Neural cell (in vitro differentiated cells): ENCODE results near the gene LHX2. TPM values are rescaled to one million over a fixed set of nuclear protein-coding genes. Genes with fewer than 3 reads are reported as not detected.
A peak's percentile ranks its signal among the peaks of the same experiment; 100 is the strongest.

Experiments used
- H2AFZ ChIP-seq: fragments of 200-600, 300-800 bp; sonication (generic), shearing (Covaris generic); 2 replicates; pipeline ENCODE4 v1.6.0; 2014; ENCODE audit warnings: low read depth, mild to moderate bottlenecking, antibody characterized with exemption, low read length, moderate library complexity
- H3F3A ChIP-seq: fragments of 200-600 bp; shearing (Covaris generic); 2 replicates; pipeline ENCODE4 v1.6.1; 2016; ENCODE audit warnings: mild to moderate bottlenecking, moderate library complexity, mixed read lengths, antibody characterized with exemption, low read length; ENCODE audit not compliant: insufficient read depth, poor library complexity, severe bottlenecking
- H3K27ac ChIP-seq: fragments of 200-600, 300-800 bp; sonication (generic), shearing (Covaris generic); 2 replicates; pipeline ENCODE4 v1.5.1; 2014; ENCODE audit warnings: mild to moderate bottlenecking, low read length, moderate library complexity
- H3K27me3 ChIP-seq: fragments of 300-800, 200-600 bp; sonication (generic), shearing (Covaris generic); 2 replicates; pipeline ENCODE4 v1.6.0; 2014; ENCODE audit warnings: mild to moderate bottlenecking, low read depth, low read length, moderate library complexity; ENCODE audit not compliant: insufficient read depth
- H3K36me3 ChIP-seq: fragments of 300-800, 200-600 bp; sonication (generic), shearing (Covaris generic); 2 replicates; pipeline ENCODE4 v1.5.1; 2014; ENCODE audit warnings: mild to moderate bottlenecking, antibody characterized with exemption, low read length, moderate library complexity; ENCODE audit not compliant: insufficient read depth
- H3K4me2 ChIP-seq: fragments of 300-800, 200-600 bp; sonication (generic), shearing (Covaris generic); 2 replicates; pipeline ENCODE4 v1.6.0; 2014; ENCODE audit warnings: mild to moderate bottlenecking, low read length
- H3K4me3 ChIP-seq: fragments of 300-800, 200-600 bp; sonication (generic), shearing (Covaris generic); 2 replicates; pipeline ENCODE4 v1.5.1; 2014; ENCODE audit warnings: mild to moderate bottlenecking, low read length, moderate library complexity
- H3K79me2 ChIP-seq: fragments of 200-600 bp; shearing (Covaris generic); replicated peaks from 2 replicates; pipeline ENCODE4 v1.6.0; 2014; ENCODE audit warnings: mild to moderate bottlenecking, low read length, moderate library complexity; ENCODE audit not compliant: insufficient read depth
- H3K9ac ChIP-seq: fragments of 300-800, 200-600 bp; sonication (generic), shearing (Covaris generic); 2 replicates; pipeline ENCODE4 v1.6.1; 2016; ENCODE audit warnings: mild to moderate bottlenecking, low read length, mixed read lengths
- H3K9me2 ChIP-seq: fragments of 200-600 bp; shearing (Covaris generic); 2 replicates; pipeline ENCODE4 v1.6.1; 2016; ENCODE audit warnings: mild to moderate bottlenecking, low read length, mixed read lengths; ENCODE audit not compliant: insufficient read depth
- H3K9me3 ChIP-seq: fragments of 200-600, 300-800 bp; sonication (generic), shearing (Covaris generic); 2 replicates; pipeline ENCODE4 v1.6.1; 2016; ENCODE audit warnings: mild to moderate bottlenecking, mixed run types, low read length, moderate library complexity, mixed read lengths
- H4K20me1 ChIP-seq: fragments of 200-600 bp; shearing (Covaris generic); 2 replicates; pipeline ENCODE4 v1.6.1; 2016; ENCODE audit warnings: mild to moderate bottlenecking, mixed run types; ENCODE audit not compliant: insufficient read depth
- CTCF ChIP-seq: fragments of 450-650 bp; IDR thresholded peaks from 2 replicates; pipeline ENCODE4 v1.5.1; 2014; ENCODE audit warnings: antibody characterized with exemption, mild to moderate bottlenecking, moderate library complexity; ENCODE audit not compliant: poor library complexity, severe bottlenecking
- EP300 ChIP-seq: fragments of 450-650 bp; conservative IDR thresholded peaks from 2 replicates; pipeline ENCODE4 v1.6.1; 2014; ENCODE audit warnings: antibody characterized with exemption, mild to moderate bottlenecking, moderate library complexity; ENCODE audit not compliant: poor library complexity, severe bottlenecking
- EZH2 ChIP-seq: fragments of 200-600, 300-800 bp; shearing (Covaris generic), sonication (generic); IDR thresholded peaks from 2 replicates; pipeline ENCODE4 v1.6.1; 2014; ENCODE audit warnings: antibody characterized with exemption, low read length, borderline replicate concordance, mild to moderate bottlenecking; ENCODE audit not compliant: insufficient read depth, poor library complexity, severe bottlenecking
- MXI1 ChIP-seq: fragments of 450-650 bp; conservative IDR thresholded peaks from 2 replicates; pipeline ENCODE4 v1.6.1; 2014; ENCODE audit warnings: antibody characterized with exemption, mild to moderate bottlenecking; ENCODE audit not compliant: poor library complexity, severe bottlenecking
- POLR2AphosphoS5 ChIP-seq: IDR thresholded peaks from 2 replicates; pipeline ENCODE4 v1.6.1; 2012
- RAD21 ChIP-seq: fragments of 450-650 bp; conservative IDR thresholded peaks from 2 replicates; pipeline ENCODE4 v1.6.1; 2014; ENCODE audit warnings: antibody characterized with exemption, mild to moderate bottlenecking, moderate library complexity
- REST ChIP-seq: IDR thresholded peaks from 2 replicates; pipeline ENCODE4 v1.6.1; 2012; ENCODE audit warnings: borderline replicate concordance
- SMC3 ChIP-seq: fragments of 450-650 bp; conservative IDR thresholded peaks from 2 replicates; pipeline ENCODE4 v1.6.1; 2014; ENCODE audit warnings: antibody characterized with exemption, mild to moderate bottlenecking, moderate library complexity; ENCODE audit not compliant: poor library complexity
- TAF1 ChIP-seq: IDR thresholded peaks from 2 replicates; pipeline ENCODE4 v1.6.1; 2012; ENCODE audit warnings: low read depth
- polyA plus RNA-seq: library from polyadenylated mRNA; depleted of rRNA; stranded (reverse); fragments of >200 nt; gene quantifications from 2 replicates; pipeline ENCODE4 v1.2.3, GENCODE V29; 2014

LHX2 gene
- polyA plus RNA-seq, 1 donor from 2014 or later = 3.6 TPM

GRCh38 chr9:124010665-124011321 lies 775 bp upstream of the LHX2 start:
- Histone ChIP-seq H3K4me2 (peak overlapping the region; percentile 73), H3K4me3 (peak overlapping the region; percentile 79), H3K9me3 (no peaks in the 10 kb centered on the region), H3K9me2 (no peaks in the 10 kb centered on the region), H2AFZ (no peak overlapping the region), H3K27ac (peak overlapping the region; percentile 42), H3F3A (peaks cover 12% of the 10 kb centered on the region), H4K20me1 (no peaks in the 10 kb centered on the region), H3K79me2 (peaks cover 70% of the 10 kb centered on the region), H3K27me3 (peaks cover 87% of the 10 kb centered on the region), H3K9ac (peak overlapping the region; percentile 67), H3K36me3 (no peaks in the 10 kb centered on the region)
- no peak for TF ChIP-seq REST
- no peak for TF ChIP-seq MXI1

GRCh38 chr9:124012368-124013301 lies 1.1 kb downstream of the LHX2 start:
- Histone ChIP-seq H4K20me1 (no peaks in the 10 kb centered on the region), H3K27ac (no peak overlapping the region), H3K9me3 (no peaks in the 10 kb centered on the region), H3K4me3 (peak overlapping the region; percentile 79), H3K36me3 (no peaks in the 10 kb centered on the region), H3K27me3 (peaks cover 89% of the 10 kb centered on the region), H3K9me2 (no peaks in the 10 kb centered on the region), H3K4me2 (no peak overlapping the region), H2AFZ (no peak overlapping the region), H3F3A (peaks cover 7% of the 10 kb centered on the region), H3K79me2 (peaks cover 78% of the 10 kb centered on the region), H3K9ac (peak overlapping the region; percentile 63)
- TF ChIP-seq POLR2AphosphoS5 = peak; percentile 16
- no peak for TF ChIP-seq TAF1
- peak; percentile 79 for TF ChIP-seq EZH2
- TF ChIP-seq MXI1 = no peak

- peak overlapping the region; percentile 79 for H3K4me3 ChIP-seq
- TF ChIP-seq POLR2AphosphoS5 (peak; percentile 36), SMC3 (peak; percentile 13), RAD21 (peak; percentile 37), REST (no peak), TAF1 (no peak), CTCF (peak; percentile 22), EP300 (no peak)
Observed at GRCh38 chr9:124013309-124014210, 2.0 kb downstream of the LHX2 start.

More at GRCh38 chr9:124013309-124014210, 2.0 kb downstream of the LHX2 start:
- Histone ChIP-seq H3K27ac (no peak overlapping the region), H3K9me2 (no peaks in the 10 kb centered on the region), H3K27me3 (peaks cover 89% of the 10 kb centered on the region), H3F3A (peaks cover 7% of the 10 kb centered on the region), H3K36me3 (no peaks in the 10 kb centered on the region), H3K79me2 (peaks cover 87% of the 10 kb centered on the region), H3K9me3 (no peaks in the 10 kb centered on the region), H2AFZ (no peak overlapping the region), H3K4me2 (no peak overlapping the region), H4K20me1 (no peaks in the 10 kb centered on the region), H3K9ac (peak overlapping the region; percentile 63)
